ENCODE measurements around the gene APRT.
"Not testable (repeated sequence)": the region's sequence is repeated elsewhere in the genome, so short reads cannot be mapped to it uniquely, and the experiment has no call there.

Gene APRT

DNA sequence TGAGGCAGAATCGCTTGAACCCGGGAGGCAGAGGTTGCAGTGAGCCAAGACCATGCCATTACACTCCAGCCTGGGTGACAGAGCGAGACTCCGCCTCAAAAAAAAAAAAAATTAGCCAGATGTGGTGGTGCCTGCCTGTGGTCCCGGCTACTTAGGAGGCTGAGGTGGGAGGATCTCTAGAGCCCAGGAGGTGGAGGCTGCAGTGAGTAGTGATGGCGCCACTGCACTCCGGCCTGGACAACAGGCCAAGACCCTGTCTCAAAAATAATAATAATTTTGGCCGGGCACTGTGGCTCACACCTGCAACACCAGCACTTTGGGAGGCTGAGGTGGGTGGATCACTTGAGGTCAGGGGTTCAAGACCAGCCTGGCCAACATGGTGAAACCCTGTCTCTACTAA is 23.0 kb downstream of the APRT start:
- DNase-seq (ENCODE audit: low spot score): not testable (repeated sequence)

DNA sequence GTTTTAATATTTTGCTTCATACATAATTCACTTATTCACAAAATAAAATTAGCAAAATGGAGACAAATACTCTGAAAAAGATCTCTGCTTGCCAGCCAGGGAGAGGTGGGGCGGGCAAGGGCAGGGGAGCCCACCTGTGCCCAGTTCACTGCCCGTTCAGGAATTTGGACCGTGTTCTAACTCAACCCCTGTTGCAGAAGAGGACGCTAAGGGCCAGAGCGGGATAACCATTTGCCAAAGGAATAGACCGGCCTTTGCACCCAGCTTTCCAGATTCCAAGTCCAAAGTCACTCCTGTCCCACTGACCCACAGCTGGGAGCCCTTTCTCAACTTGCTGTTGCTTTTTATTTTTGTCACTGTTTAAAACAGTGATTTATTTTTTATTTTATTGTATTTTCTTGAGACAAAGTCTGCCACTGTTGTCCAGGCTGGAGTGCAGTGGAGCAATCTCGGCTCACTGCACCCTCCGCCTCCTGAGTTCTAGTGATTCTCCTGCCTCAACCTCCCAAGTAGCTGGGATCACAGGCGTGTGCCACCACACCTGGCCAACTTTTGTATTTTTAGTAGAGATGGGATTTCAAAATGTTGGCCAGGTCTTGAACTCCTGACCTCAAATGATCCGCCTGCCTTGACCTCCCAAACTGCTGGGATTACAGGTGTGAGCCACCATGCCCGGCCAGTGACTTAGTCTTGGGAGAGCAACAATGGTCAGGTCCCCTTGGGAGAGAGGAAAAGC is 24.0 kb downstream of the APRT start:
- DNase-seq (ENCODE audit: low spot score): no peak

DNA sequence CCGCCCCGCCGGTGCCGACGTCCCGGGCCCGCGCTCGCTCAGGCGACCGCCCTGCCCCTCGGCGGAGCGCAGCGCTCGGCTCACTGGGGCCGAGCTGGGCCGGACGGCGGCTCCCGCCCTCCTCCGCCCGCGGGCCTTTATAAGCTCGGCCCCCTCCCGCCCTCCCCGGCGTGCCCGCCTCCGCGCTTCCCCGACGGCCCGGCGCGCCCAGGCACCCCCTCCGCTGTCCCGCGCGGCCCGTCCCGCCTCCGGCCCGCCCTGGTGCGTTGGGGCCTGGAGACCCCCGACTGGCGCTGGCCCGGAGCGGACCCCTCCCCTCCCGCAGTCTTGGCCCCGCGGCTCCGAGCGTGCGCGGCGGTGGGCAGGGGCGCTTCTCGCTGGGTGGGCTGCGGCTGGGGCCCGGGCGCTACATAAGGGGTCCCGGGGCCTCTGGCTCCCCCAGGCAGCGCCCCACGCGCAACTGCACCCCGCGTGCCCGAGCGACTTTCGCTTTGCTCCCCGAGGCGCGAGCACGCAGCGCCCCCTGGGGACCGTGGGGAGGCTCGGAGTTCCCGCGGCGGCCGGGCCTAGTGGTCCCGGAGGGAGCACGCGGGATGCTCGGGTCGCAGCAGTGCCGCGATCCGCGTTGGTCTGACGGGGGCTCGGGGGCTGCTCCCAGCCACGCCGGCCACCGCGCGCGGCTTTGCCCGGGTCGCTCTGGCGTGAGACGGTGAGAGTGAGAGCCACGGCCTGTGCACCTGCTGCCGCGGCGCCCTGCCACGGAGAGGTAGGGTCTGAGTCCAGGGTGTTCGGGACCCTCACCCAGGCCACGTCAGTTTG is 26.4 kb downstream of the APRT start, which contains the start of gene PIEZO1:
PIEZO1 (minus strand) TSS at position 115 of the 819 bp plus-strand sequence. CDS start 256 bp downstream, outside the sequence.
- DNase-seq (ENCODE audit: low spot score): peak; percentile 90

DNA sequence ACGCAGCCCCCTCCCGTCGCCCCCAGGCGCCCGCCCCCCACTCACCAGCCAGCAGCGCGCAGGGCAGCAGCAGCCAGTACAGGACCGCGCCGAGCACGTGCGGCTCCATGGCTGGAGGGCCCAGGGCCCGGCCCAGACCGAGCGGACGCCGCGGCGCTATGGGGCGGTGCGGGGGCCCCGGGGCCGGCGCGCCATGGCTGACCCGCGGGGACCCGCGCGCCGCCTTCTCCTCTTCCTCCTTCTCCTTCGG is 26.9 kb downstream of the APRT start:
- DNase-seq (ENCODE audit: low spot score): no peak

DNA sequence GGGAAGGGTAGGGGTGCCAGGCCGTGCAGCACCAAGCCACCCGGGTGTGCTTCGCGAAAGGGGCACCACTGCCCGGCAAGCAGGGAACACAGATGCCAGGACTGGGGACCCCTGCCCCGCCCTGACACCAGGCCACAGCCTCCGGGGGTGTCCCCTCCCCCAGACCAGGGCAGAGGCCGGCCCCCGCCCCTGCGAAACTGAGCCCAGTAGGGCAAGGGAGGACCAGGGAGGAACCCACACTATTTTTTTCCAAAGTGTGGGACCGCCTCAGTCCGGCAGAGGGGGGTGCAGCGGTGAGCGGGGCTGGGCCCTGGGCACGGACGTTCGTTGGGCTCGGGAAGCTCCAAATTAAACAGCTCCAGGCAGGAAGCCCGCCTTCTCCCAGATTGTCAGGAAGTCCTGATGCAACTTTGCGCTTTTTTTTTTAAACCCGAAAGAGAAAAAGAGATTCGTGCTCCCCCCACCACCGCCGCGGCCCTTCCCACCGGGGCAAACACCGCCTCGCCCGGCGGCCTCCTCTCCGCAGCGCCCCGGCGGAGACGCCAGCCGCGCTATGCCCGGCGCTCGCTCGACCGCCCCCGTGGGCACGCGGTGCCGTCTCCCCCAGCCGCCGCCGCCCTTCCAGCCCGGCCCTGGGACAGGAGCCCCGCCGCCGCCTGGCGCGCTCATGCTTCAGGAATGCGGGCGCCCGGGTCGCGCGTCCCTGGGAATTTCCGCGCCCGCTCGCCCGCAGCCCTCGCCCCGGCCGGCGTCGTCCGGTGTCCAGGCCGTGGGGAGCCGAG is 27.5 kb downstream of the APRT start:
- DNase-seq (ENCODE audit: low spot score): peak; percentile 86

DNA sequence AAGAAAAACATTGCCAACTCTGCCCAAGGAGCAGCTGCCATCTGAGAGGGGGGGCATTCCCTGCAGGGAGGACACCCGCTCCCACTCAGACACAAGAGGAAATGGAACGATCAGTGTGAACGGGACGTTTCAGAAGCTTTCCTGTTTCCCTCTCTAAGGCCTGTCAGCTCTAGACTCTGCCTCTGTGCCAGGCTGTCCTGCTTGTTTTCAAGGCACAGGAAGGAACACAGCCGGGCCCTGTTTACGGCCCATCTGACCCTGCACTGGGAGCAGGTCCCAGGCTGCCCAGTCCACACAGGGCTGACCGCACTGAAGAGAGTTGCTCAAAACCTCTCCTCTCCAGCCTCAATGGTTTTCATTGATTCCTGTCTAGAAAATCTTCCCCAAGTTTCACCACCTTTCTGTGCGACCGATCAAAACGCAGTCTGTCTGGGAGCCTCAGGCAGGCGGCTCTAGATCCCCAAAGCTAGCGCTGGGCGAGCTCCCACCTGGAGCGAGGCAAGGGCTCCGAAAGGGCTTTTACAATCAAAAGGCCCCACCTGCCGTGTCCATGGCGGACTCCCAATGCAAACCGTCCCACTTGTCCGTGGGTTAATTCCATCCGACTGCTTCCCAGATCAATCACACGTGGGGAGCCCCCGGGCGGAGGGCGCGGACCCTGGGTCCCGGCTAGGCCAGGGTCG is 28.2 kb downstream of the APRT start:
- no peak for DNase-seq (ENCODE audit: low spot score)

DNA sequence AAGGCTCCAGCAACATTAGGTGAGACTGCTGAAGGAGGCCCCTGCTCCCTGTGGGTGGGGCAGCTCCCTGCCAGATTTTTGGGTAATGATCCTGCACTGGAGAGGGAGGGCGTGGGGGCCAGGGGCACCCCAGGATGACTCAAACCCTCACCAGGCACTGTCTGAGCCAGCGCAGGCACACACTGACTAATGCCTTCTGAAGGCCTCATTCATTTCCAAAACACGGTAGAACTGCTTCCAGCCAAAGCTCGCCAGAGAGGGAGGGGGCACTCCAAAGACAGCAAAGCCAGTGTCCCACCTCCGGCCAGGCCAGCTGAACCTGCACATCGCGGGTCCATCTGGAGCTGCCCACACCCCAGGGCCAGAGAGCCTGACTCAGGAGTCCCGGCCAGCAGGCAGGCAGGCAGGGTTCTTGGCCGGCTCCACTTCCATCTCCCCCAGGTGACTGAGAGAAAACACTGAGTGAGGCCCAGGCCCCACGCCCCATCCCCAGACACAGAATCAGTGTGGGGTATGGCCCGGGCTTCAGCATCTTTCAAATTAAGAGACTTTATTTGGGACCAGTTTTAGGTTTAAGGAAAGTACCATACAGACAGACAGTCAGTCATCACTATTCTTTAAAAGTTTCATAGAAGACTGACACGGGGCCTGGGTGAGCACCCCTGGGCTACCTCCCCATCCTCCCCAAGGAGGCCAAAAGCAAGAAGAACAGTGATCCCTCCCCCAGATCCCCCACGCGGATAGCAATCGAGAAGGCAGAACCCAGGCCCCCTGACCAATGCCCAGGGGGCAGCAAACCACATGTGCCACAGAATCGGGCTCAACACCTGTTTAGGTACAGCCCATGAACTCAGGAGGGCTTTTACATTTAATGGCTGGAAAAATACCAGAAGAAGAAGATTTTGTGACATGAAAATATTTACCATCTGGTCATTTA is 29.0 kb downstream of the APRT start:
- DNase-seq (ENCODE audit: low spot score): peak; percentile 86

DNA sequence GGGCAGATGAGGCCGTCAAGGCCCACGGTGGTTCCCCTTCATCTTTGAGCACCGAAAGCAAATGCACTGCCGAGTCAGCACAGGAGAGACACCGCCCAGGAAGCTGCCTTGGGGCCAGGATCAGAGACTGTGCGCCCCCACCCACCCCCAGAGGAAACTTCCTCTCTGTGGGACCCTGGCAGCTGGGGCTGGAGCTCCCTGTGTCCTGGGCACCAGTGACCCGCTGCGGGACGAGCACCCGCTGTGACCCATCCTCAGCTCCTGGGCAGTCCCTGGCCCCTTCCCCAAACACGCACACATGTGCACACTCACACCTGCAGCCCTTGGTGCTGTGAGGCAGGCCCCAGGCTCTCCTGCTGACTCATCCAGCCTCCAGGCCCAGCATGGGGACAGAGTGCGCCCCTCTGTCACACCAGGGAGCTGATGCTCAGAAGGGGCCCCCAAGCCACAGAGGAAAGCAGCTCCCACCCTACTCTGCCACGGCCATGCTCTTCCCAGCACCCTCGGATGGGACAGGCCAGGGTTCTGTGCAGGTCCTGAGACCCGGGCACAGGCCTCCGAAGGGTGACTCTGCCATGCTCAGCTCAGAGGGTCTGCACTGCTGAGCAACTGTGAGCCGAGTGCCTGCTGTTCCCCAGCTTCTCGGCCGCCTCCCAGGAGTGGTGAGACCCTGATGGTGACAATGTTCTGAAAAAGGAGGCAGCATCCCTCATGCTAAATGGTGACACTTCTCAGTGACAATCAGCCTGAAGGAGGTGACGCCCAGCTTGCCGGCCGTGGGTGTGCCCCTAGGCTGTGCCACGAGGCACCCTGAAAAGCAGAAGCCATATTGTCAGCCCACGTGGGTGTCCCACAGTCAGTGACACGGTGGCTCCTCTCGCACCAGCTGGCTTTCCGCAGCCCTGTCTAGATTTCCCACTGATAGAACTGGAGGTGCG is 30.3 kb downstream of the APRT start:
- no peak for DNase-seq (ENCODE audit: low spot score)

DNA sequence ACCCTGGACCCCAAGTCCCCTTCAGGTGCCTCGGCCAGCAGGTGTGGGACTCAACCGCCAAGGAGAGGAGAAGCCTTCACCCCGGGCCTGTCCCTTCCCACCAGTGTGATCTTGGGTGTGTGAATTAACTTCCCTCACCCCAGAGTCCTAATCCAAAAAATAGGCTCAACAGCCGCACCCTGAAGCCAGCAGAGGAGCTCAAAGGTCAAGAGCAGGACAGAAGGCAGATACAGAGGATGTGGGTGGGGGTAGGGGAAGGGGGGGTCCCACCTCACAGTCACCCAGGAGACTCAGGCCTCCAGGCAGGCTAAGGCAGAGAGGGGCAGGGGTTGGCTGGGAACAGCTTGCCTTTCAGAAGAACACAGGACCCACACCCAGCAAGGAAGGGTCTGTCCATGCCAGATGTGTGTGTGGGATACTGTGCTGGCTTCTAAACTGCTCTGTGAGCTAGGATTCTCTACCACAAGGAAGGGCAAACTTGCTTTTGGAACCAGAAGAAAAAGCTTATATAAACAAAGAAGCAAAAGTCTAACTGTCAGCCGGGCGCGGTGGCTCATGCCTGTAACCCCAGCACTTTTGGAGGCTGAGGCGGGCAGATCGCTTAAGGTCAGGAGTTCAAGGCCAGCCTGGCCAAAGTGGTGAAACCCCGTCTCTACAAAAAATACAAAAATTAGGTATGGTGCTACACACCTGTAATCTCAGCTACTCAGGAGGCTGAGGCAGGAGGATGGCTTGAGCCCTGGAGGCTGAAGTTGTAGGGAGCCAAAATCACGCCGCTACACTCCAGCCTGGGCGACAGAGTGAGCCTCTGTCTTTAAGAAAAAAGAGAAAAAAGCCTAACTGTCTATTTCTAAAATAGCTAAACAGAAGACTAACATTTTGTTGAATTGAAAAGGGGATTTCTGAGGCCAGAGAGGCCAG is 31.3 kb downstream of the APRT start:
- DNase-seq (ENCODE audit: low spot score): no peak

DNA sequence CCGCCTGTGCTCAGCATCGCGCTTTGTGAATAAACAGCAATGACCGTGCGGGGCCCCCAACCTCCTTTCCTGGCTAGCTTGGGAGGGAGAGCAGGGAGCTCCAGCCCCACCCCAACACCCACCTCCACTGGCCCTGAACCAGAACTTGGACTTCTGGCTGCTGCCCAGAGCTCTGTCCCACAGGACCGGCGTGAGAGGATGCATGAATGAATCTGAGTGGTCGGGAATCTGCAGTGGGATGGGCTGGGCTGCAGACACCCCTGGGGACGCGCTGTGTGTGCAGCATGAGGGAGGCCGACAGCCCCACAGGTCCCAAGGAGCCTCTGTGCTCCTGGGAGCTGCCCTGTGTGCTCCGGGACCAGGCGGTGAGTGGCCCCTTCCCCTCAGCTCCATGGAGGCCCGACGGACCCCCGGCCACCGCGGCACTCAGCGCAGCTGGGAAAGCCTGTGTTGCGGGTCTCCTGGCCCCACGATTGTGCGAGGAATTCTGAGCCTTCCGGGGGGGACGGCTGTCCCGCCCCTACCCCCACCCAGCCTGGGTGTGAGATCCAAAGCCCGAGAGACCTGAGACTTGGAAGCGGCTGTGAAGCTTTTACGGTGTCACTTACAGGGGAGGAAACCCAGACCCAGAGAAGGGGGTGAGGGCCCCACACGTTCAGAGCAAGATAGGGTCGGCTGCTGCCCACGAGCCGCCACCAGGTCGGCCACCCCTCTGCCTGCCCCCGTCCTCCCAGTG is 32.2 kb downstream of the APRT start:
- DNase-seq (ENCODE audit: low spot score): no peak

DNA sequence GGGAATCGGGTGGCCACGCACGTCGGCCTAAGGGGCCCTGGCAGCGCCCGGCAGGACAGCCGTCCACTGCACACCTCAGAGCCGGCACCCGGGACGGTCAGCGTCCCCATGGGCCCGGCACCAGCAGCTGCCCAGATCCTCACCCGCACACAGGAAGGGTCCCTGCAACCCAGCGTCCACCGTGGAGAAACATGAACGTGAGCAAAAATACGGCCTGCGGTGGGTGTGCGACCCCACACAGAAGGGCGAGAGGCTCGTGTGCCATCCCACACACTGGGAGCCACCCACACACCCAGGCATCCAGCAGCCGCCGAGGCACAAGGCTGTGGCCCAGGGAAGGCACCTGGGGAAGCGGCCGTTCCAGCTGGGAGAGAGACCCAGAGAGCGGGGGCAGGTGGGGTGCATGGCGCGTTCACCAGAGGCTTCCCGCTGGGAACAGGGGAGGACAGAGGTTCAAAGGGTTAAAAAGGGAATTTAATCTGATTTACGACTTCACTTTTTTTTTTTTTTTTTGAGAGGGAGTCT is 33.1 kb downstream of the APRT start:
- DNase-seq (ENCODE audit: low spot score): no peak

DNA sequence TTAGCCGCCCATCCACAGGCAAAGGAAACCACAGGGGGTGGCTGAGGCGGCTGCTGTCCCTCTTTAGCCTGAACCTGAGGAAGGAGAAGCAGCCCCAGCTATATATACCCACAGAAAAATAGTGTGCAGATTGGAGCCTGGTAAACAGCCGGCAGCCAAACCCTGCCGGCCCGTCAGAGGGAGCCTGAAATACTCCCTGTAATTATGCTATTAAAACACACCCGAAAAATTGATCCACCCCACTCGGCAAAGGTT is 33.5 kb downstream of the APRT start:
- no peak for DNase-seq (ENCODE audit: low spot score)

DNA sequence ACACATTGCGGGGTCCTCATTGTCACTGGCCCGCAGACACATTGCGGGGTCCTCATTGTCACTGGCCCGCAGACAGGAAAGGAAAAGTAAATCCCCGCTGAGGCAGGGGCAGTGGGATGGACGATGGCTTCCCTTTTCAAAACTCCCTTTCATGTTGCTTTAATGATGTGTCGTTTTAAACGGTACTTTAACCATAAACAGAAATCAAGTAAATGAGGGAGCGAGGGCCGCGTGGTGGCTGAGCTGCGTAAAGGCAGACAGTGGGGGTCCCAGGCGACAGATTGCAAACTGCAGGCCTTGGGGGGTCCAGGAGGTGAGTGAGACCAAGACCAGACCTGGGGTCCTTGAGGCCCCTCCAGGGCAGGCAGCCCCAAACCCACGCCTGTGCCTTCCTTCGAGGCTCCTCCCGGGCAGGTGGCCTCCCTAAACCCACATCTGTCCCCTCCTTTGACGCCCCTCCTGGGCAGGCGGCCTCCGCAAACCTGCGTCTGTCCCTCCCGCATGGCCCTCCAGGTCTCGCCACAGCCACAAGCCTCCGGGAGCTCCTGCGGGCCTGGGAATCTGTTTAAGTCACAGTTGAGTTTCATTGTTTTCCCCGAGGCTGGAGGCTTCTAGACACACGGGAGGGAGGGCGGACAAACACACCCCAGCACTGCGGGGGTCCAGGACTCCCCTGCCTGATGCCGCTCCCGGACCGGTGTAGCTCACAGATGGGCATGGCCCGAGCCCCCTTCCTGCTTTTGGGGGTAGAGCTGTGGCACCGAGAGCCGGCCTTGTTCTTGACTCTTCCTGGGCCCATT is 34.1 kb downstream of the APRT start:
- DNase-seq (ENCODE audit: low spot score): no peak

DNA sequence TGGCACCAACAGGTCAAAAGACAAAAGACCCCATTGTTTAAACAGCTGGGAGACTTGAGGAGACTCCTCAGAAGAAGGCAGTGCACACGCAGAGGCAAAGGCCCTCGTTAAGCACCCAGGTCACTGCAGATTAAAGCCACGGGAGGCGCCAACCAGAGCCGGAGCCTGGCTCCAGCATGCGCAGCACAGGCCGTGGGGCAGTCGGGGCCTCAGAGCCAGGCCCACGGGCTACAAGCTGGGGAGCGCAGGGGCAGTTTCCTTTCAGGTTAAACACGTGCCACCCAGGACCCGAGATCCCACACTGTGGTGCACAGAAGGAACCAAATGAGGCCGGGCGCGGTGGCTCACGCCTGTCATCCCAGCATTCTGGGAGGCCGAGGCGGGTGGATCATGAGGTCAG is 35.9 kb downstream of the APRT start:
- no peak for DNase-seq (ENCODE audit: low spot score)

DNA sequence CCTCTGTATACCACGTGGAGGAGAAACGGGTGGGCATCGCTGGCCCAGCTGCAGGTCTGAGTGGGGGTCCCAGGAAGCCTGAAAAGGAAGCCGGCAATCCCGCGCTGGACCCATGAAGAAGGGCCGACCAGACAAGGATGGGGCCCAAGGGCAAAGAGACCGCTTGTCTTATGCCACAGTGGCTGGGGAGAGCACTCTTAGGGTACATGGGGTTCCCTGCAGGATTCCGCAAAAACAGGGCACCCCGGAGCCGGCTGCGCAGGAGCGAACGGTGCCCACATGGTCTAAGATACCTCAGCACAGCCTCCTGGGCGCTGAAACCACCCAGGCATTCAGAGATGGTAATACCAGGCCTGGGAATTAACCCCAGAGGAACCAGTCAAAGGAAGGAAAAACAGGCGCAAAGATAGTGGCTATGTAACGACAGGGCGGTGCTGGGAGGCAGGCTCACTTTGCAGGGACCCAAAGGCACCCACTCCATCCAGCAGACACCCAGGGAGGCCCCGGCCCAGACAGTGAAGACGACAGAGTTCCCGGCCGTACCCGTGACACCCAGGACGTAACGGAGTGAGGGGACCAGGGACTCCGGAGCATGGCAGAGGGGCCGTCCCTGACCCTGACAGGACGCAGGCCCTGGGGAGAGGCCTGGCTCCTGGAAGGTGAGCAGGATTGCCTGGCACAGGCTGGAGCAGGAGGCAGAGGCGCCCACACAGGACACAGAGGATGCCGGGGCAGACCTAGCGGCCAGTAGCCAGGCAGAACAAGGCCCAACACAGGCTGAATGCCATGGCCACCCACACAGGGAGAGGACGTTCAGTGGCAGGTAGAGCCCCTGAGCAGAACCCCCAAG is 37.0 kb downstream of the APRT start:
- DNase-seq (ENCODE audit: low spot score): no peak

DNA sequence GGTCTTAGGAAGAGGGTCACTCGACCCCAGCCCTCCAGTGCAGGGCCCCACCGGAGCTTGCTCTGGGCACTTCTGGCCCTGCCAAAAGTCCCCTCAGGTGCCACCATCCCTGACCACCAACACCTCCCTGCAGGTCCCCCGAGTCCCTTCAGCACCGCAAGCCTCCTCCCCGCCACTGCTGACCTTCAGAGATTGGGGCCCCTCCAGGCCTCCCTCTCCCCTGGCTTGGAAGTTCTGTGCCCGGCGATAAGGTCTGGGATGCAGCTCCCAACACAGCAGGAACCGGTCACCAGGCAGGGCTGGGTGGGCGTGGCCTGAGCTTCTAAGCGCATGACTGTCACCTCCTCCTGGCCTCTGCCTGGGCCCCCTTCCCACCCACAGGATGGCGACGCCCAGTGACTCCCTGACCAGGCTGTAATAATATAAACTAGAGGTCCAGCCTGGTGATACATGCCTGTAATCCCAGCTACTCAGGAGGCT is 37.9 kb downstream of the APRT start:
- peak; percentile 88 for DNase-seq (ENCODE audit: low spot score)

Data from AG20443 (cell line).